GM19351 (cell line): ENCODE data around the gene DAB2.
"Not testable (repeated sequence)": the region's sequence is repeated elsewhere in the genome, so short reads cannot be mapped to it uniquely, and the experiment has no call there.

Source experiments
- ATAC-seq: cut with Tn5 transposase; IDR thresholded peaks from one replicate; pipeline ENCODE4 v1.9.1; 2021; ENCODE audit warnings: mild to moderate bottlenecking, moderate library complexity; ENCODE audit not compliant: unreplicated experiment

DAB2 gene

GRCh38 chr5:39352951-39353350 is 71.8 kb downstream of the DAB2 start:
- ATAC-seq = no peak

GRCh38 chr5:39352170-39352569 is 72.6 kb downstream of the DAB2 start:
- ATAC-seq = no peak

GRCh38 chr5:39349484-39349883 is 75.3 kb downstream of the DAB2 start:
- ATAC-seq = no peak

GRCh38 chr5:39342460-39342859 is 82.3 kb downstream of the DAB2 start:
- no peak for ATAC-seq

GRCh38 chr5:39341896-39342295 is 82.9 kb downstream of the DAB2 start:
- ATAC-seq = no peak

GRCh38 chr5:39340506-39340905 is 84.3 kb downstream of the DAB2 start:
- ATAC-seq = no peak

GRCh38 chr5:39337252-39337915 is 87.4 kb downstream of the DAB2 start:
- ATAC-seq = no peak

- ATAC-seq = not testable (repeated sequence)
These were observed 90.5 kb downstream of the DAB2 start for GRCh38 chr5:39334296-39334695.

- no peak for ATAC-seq
These were observed 91.7 kb downstream of the DAB2 start for GRCh38 chr5:39333104-39333503.

- no peak for ATAC-seq
These were observed 92.9 kb downstream of the DAB2 start for GRCh38 chr5:39331861-39332381.

- ATAC-seq = no peak
These were observed 96.0 kb downstream of the DAB2 start for GRCh38 chr5:39328731-39329130.

GRCh38 chr5:39323542-39323941 is 101.2 kb downstream of the DAB2 start:
- no peak for ATAC-seq
